Inferior parietal cortex (tissue), 1 donor: Measurements from ENCODE around the gene RAB40A.

Source experiments
- DNase-seq: peaks from one replicate; pipeline ENCODE4 v3.0.0-alpha.2; 2016; ENCODE audit errors: extremely low spot score

The RAB40A gene, protein sequence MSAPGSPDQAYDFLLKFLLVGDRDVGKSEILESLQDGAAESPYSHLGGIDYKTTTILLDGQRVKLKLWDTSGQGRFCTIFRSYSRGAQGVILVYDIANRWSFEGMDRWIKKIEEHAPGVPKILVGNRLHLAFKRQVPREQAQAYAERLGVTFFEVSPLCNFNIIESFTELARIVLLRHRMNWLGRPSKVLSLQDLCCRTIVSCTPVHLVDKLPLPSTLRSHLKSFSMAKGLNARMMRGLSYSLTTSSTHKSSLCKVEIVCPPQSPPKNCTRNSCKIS

DNA sequence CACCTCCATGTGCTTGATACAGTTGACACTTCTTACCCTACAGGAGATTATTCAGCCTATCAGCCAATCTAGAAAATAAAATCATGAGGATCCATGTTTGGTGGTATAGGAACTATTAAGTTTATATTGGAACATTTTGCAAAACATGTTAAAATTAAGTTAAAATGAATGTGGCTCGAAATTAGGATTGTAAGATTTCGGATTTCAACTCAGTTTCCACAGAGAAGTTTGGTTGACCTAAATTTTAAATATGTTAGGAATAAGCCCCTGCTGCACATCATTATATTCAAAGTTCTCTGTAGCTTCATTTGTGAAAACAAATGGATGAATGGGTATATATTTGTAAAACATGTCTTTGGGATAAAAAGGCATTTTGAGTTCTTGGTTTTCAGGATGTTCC is at the start of gene RAB40A:
RAB40A (minus strand) TSS at position 101 of the 400 bp plus-strand sequence. CDS start 18,733 bp downstream, outside the sequence.
- DNase-seq = no peak

DNA sequence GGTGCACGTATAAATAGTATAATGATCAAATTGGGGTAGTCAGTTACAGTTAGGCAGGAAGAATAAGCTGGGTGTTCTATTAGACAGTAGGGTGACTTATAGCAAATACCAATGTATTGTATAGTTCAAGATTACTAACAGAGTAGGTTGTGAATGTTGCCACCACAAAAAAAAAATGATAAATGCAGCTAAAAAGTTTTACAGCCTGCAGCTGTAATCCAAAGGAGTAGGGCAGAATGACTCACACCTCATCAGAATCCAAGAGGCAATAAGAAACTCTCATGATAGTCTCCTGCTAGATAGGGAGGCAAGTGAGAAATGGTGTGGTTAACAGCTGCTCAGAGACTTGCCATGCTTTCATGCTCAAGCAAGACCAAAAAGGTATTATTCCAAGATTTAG is 46.5 kb upstream of the RAB40A start:
- DNase-seq = no peak

DNA sequence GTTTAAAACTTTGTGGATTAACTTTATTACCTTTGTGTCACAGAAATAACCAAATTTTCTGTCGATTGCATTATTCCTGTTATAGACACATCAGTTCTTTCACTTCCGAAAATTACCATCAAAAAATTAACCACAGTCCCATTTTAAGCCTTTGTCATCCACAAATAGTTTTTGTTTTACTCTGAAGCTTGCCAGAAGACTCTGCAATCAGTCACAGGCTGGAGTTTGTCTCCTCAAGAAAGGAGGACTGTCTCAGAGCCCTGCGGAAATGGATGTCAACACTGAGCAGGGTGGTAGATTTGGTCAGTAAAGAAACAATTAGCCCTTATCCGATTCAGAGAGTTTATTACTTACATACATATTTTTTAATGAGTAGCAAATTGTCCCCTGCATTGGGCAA is 45.9 kb upstream of the RAB40A start:
- no peak for DNase-seq

DNA sequence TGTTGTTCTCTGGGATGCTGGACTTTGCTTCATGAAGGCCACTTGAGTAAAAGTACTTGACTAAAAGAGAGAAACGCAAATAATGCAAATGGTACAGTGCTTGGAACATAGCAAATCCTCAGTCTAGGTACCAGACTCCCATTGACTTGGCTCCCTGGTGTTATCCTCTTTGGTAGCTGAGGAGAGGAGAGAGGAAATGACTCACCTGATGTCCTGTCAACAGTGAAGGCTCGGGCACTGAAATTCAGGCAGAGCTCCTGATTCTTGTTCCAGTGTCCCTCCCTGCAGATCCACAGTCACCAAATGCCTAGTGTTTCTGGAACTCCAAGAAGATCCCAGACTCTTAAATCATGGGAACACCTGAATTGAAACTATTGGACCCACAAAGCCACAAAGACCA is 43.5 kb upstream of the RAB40A start:
- no peak for DNase-seq

DNA sequence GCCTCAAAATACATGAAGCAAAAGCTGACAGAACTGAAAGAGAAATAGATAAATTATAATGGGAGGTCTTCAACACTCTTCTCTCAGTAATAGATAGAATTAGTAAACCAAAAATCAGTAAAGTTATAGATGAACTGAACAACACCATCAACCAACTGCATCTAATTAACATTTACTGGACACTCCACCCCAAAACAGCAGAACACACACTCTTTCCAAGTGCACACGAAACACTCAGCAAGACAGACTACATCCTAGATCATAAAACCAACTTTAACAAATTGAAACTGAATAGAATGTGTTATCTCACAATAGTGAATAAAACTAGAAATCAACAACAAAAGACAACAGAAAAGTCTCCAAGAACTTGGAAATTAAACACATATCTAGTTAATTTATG is 41.0 kb upstream of the RAB40A start:
- DNase-seq = no peak

DNA sequence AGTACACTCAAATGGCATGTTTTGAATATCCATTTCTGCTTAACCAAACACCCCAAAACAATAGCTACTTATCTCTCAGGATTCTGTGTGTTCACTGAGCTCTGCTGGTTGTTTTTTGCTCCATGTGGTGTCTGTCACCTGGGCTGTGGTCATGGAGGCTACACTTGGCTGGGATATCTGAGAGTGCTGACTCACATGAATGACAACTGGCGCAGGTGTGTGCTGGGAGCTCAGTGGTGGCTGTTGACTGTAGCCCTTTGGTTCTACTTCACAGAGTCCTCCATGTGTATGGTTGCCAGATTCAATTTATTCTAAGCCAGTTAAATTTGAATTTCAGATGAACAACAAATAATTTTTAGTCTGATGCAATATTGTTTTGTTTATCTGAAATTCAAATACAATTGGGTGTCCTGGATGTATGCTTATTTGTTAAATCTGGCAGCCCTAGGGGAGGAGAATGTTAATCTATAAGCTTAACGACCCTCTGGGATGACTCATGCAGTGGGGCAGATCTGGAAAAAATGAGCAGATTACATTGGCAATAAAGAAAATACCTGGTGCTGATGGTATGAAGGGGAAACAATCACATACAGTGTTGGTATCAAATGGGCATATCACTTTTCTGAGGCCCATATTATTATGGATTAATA is 37.8 kb upstream of the RAB40A start:
- DNase-seq = no peak

DNA sequence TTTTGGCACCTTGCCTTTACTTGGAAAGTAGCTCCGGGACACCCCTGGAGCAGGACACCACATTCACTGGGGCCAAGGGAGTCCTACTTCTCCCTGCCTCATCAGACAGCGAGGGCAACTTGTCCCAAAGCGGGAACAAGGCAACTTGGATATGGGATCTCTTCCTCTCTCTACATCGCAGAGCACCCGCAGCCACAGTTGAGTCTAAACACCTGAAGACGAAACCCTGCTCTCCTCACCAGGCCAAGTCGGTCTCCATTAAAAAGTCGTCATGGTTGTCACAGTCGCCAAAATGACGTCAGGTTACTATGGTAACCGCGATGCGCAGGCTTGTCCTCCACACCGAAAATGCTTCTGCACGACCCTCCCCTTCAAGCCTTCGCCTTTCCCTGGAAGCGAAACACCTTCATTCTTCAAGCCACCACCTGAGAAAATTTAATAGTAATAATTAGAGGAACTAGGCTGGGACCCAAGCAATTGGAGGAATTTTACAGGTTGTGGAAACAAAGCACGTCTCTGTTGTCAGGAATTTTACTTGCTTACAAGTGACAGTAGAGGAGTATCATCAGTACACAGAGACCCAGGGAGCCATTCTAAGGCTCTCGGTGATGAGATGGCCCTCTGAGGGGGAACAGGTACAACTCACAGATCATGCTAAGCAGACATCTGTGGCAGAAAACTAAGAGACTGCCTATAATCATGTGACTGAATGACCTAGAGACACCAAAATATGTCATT is 35.6 kb upstream of the RAB40A start:
- DNase-seq = peak; percentile 81

DNA sequence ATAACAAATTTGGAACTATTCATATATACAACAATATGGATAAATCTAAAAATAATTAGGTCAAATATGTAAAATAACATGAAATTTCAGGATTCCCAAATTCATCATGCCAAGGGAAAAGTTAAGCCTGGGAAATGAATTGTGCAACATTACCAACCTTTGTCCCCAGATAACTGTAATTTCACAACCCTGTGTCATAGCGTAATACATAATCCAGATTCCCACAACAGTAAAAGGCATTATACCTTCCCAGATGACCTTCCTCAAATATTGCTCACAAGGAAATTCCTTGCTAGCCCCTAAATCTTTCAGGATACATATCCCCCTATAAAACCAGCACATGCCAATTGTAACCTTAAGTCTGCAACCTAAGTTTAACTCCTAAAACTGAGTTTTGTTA is 32.9 kb upstream of the RAB40A start:
- no peak for DNase-seq

DNA sequence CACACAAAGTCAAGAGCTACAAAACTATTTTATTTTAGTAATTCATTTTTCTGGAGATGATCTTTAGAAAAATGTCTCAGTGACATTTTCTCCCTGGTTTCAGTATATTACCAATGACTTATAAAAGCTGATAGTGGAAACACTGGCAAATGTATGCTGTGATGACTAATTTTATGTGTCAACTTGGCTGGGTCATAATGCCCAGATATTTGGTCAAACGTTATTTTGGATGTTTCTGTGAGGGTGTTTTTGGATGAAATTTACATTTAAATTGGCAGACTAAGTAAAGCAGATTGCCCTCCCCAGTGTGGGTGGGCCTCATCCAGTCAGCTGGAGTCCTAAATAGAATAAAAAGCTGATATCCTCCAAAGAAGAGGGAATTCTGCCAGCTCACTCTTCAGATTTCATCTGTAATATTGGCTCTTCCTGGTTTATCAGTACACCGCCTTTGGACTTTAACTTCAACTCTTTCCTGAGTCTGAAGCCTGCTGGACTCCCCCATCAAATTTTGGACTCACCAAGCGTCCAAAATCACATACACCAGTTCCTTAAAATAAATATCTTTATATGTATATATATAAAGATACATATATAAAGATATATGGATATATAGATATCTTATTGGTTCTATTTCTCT is 31.2 kb upstream of the RAB40A start:
- no peak for DNase-seq

DNA sequence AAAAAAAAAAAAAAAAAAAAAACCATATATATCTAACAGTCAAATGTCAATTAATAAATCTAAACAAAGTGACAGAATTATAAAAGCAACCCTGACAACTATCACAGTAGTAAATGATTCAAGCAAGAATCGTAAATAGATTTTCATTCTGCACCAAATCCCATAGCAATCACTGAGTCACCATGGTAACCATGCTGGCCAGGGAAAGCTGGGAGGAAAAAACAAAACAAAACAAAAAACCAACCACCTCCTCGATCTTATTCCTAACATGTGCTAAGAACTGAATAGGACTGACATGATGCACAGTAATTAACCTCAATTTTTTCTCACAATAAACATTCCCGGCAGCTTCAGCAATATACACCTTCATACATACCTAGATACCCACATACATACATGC is 30.6 kb upstream of the RAB40A start:
- no peak for DNase-seq

DNA sequence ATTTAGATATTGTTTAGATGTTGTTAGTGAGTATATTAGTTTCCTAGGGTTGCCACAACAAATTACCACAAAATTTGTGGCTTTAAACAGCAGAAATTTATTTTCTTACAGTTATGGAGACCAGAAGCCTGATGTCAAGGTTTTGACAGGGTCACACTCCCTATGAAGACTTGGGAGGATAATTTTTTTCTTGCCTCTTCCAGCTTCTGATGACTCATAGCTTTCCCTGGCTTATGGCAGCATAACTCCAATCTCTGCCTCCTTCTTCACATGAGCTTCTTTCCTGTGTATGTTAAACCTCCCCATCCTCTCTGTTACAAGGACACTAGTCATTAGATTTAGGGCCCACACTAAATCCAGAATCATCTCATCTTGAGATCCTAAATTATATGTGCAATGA is 20.9 kb upstream of the RAB40A start:
- DNase-seq = no peak

DNA sequence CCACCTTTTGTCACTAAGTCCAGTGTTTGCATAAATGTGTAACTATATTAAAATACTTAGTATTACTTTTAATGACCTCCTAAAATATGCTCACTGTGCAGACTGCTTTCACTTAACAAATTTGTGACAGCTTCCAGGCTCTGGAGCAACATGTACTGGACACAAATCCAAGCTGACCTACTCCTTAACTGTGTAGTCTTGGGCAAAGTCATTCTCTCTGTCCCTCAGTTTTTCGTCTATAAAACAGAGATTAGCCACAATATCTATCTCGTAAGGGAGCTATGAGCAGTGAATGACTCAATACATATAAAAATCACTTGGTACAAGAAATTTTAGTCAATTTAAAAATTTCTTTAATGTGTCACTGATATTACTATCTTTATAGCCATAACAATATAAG is 20.4 kb upstream of the RAB40A start:
- DNase-seq = no peak

DNA sequence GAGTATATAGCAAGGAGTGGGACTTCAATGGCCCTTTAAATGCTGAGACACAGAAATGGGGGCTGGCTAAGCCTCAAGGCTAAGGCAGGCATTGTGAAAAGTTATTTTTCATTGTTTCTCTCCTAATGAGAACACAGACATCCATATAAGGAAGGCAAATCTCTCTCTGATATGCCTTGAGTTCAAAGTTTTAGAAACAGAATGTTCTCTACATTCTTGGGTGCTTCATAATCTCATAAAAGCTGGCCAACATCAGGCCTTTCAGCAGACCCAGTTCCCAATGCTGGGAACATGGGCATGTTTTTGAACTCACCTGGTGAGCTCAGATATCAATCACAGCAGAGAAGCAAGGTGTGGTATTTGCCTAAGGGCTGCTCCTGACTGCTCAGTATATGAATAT is 19.4 kb upstream of the RAB40A start:
- DNase-seq = no peak

DNA sequence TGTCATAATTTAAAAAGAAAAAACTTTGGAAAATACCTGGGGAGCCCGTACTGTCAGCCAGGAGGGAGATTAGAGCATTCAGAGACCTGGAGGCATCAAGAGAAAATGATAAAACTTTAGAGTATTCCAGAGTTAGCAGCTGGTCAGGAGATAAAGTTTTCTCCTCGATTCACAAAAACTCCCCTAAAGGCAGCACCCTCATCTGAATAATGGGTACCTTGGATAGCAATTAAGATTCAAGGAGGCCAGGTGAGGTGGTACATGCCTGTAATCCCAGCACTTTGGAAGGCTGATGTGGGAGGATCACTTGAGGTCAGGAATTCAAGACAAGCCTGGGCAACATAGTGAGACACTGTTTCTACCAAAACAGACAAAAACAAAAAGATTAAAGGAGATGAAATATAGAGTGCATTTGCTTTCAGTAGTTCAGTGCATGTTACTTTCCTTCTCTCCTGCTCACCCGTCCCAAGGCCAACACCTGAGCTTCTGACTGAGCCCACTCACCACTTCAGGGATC is 18.6 kb upstream of the RAB40A start:
- DNase-seq = no peak

DNA sequence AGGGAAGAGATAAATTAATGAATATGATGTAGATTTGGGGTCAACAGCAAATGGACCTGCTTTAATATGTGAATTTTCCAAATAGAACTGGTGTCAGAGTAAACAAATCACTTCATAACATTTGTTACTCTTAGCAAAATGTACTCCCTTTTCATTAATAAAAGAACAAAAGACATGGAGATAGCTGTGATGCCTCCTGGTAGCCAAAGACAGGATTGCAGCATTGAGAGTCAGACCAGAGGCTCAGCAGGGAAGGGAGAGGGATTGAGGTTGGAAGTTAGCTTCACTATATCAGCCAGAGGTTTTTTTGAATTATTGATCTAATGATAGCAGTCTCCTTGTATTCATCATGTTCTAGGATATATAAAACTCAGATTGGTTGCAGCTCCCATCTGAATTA is 17.4 kb upstream of the RAB40A start:
- DNase-seq = no peak

DNA sequence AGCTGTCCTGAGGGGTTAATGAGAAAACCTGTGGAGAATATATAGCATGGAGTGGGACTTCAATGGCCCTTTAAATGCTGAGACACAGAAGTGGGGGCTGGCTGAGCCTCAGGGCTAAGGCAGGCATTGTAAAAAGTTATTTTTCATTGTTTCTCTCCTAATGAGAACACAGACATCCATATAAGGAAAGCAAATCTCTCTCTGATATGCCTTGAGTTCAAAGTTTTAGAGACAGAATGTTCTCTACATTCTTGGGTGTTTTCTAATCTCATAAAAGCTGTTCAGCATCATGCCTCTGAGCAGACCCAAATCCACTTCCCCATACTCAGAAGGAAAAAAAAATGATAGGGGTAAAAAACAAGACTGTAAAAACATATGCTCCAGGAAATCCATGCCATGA is 16.8 kb upstream of the RAB40A start:
- no peak for DNase-seq

DNA sequence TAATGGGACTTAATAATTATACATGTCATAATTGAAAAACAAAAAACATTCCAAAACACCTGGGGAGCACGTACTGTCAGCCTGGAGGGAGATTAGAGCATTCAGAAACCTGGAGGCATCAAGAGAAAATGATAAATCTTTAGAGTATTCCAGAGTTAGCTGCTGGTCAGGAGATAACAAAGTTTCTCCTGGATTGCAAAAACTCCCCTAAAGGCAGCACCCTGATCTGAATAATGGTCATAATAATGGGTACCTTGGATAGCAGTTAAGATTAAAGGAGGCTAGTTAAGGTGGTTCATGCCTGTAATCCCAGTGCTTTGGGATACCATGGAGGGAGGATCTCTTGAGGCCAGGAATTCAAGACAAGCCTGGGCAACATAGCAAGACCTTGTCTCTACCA is 15.9 kb upstream of the RAB40A start:
- no peak for DNase-seq

DNA sequence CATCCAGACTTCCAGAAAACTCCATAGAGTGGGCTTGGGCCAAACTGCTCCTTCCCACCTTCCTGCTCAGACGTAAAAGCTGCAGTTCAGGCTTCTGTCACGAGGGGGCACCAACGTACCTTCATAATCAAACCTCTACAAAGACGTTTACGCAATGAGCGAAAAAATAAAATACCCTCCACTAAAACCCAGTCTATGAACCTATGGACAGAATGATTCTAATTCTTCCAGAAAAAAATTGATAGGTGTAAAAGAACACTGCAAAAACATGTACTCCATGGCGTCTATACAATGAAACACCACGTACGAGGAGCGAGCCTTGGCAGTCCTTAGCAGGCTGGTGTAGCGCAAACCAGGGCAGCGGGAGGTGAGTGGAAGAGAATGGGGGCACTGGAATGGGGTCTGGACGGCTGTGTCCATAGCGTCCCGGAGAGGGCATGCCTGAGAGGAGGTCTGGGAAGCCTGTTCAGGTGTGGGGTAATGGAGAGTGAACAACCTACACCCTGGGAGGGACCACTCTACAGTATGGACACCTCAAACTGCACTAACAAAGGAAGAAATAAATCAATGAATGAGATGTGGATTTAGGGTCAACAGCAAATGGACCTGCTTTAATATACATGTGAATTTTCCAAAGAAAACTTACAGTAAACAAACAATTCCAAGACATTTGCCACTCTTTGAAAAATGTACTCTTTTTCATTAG is 14.4 kb upstream of the RAB40A start:
- peak; percentile 86 for DNase-seq

DNA sequence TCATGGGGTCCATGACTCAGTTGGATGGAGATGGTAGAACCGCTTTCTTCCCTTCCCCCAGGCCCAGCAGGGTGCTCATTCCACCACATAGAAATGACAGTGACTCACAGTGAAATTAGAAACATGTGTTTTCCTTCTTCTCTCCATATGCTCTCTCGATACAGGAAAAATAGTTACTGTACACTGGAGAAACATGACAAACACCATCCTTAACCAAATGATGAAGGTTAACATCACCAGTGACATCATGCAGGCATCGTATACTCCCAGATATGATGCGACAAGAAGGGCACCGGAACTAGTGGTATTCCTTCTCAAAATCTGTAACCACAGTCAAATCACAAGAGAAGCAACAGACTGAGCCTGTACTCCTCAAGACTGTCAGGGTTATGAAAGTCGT is 11.7 kb upstream of the RAB40A start:
- no peak for DNase-seq

DNA sequence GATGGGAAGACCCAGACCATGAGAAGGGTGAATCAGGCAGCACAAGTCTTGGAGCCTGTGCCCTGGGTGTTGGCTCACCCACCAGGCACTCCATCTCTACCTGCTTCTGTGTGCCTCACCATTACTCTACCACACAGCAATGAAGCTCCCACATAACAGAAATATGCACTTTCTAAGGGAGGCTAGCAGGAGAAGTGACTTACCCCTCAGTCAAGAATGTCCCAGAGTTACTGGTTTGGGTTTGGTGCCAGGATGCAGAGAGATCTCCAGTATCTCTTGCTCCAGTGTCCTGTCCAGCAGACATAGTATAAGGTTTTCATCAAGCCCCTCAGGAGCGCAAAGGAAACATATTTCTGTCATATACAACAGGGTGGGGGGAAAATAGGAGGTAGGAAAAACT is 11.3 kb upstream of the RAB40A start:
- DNase-seq = no peak

DNA sequence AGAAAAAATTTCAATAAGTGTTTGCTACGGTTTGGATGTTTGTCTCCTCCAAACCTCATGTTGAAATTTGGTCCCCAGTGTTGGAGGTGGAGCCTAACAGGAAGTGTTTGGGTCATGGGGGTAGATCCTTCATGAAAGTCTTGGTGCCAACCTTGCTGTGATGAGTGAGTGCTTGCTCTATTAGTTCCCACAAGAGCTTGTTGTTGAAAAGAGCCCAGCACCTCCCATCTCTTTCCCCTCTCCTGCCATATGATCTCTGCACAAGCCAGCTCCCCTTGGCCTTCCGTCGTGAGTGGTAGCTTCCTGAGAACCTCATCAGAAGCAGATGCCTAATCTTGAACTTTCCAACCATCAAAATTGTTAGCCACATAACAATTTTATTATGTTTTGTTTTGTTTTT is 10.3 kb upstream of the RAB40A start:
- DNase-seq = no peak

DNA sequence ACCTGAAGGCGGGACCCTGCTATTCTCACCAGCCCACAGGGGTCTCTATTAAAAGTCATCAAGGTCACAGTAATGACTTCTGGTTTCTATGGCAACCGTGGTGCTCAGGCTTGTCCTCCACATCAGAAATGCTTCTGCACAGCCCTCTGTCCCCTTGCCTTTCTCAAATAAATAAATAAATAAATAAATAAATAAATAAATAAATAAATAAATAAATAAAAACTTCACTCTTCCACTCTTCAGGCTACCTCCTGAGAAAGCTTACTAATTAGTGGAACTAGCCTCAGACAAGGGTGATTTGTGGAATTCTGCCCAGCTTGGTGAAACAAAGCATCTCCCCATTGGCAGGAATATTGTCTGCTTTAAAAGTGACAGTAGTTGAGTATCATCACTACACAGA is 5.5 kb upstream of the RAB40A start:
- DNase-seq = no peak
